GM10847 (cell line): ENCODE measurements around the gene MDFI.

ENCODE experiments used
- POLR2A ChIP-seq: IDR thresholded peaks from 2 replicates; pipeline ENCODE4 v1.6.1; 2011; ENCODE audit not compliant: insufficient read length; ENCODE audit errors: extremely low read depth

MDFI gene

DNA sequence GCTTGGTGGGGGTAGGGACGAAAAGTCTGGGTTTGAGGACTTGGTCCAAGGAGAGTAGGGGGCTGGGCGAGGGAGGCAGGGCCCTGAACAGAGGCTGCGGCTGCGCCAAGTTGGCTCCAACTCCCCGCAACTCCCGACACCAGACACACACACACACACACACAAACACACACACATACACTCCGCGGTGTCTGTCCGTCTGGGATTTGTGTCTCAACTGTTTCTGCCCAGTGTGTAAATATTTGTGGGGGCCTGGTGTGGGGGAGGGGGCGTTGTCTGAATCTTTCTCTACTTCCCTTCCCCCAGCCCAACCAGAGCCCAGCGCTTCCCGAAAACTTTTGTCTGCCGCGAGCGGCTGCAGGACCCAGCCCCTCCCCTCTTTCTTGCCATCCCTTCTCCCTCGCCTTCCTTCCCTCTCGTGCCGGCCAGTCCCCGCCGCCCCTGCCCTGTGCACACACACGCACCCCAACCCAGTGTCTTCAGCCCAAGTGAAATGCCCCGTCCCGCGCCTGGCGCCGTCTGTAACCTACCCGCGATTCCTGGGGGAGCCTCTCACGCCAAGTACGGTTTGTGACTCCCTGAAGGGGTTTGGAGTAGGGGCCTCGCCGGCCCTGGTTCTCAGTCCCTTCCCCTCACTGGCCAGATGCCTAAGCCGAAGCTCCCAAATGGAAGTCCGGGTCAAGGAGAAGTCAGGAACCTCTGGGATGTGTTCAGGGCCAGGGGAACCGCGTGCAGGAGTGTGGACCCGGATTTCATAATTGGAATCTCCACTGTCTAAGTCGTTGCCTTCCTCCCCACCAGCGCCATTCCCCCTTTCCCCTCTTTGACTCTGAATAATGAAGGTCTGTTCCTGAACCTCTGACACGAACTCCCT, 904 bp downstream of the MDFI start:
- TF ChIP-seq POLR2A = no peak

- TF ChIP-seq POLR2A = no peak
Measured at GRCh38 chr6:41639809-41640371, 1.6 kb downstream of the MDFI start.

- TF ChIP-seq POLR2A = no peak
Measured at GRCh38 chr6:41640426-41640825, 2.2 kb downstream of the MDFI start.

DNA sequence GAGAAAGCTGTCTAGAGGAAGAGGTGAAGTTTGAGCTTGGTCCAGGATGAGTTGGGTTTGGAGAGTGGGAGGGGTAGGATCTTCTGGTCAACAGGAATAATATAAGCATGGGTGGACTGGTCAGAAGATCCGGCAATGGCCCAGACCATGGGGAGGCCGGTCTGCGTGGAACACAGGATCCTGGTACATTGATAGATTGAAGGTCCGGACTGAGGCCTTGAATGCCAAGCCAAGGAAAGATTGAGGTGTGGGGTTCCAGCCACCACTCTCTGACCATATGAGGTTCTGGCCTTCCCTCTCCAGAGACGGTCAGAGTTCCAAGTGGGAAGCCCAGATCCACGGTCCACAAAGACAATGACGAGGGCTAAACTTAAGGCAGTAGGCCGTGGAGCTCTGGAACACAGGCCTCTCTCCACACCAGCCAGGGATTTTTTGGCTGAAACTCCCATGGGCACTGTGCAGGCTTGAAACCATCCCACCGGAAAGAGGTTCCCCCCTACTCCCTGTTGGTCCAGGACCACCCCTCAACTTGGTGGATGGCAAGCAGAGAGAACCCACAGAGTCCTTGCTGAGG, 3.2 kb downstream of the MDFI start:
- TF ChIP-seq POLR2A = no peak

- no peak for TF ChIP-seq POLR2A
Measured at GRCh38 chr6:41642090-41642959, 4.1 kb downstream of the MDFI start.

GRCh38 chr6:41642960-41643898, 5.0 kb downstream of the MDFI start:
- no peak for TF ChIP-seq POLR2A

- no peak for TF ChIP-seq POLR2A
Measured at GRCh38 chr6:41643899-41644269, 5.6 kb downstream of the MDFI start.

DNA sequence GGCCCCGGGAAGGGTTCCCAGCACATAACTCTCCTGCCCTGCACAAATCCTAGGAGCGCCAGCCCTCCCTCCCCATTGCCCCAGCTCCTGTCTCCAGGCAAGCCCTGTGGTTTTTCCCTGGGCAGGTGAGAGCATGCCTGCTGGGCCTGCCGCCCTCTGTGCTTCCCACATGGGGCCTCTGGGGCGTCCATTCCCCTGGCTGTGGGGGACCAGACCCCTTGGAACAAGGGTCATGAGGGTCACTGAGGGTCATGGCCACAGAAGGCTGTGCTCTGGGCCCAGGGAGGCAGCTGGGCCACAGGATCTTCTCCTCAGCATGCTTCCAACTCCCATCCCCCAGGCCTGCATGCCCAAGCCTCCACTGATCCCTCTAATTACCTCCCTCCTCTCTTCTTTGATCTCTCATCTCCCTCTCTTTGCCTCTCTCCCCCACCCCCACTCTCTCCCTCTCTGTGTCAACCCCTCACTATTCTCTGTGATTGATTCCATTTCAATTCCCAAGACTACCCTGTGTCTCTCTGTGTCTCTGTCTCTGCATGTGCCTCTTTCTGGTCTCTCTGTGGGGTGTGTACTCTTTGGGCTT, 6.1 kb downstream of the MDFI start:
- no peak for TF ChIP-seq POLR2A

GRCh38 chr6:41645007-41645618, 6.8 kb downstream of the MDFI start:
- no peak for TF ChIP-seq POLR2A

GRCh38 chr6:41646026-41646795, 7.9 kb downstream of the MDFI start:
- TF ChIP-seq POLR2A = no peak

DNA sequence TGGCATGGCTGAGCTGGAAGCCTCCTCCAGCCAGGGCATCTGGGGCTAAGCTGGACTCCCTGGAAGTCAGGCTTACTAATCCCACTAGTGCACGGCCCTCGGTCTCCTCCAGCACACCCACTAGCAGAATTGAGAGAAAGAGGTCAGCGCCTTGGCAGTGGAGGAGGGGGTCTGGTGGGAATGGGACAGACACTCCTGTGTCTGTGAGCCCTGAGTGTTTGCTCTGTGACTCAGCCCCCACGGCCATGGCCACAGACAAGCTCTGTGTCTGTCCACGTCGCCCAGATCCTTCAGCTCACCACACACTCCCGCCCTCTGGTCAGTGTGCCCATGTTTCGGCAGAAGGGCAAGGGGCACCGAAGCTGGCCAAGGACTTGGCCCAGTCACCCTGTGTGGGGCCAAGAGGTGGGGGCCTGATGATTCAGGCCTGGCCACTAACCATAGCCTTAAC, 8.8 kb downstream of the MDFI start:
- no peak for TF ChIP-seq POLR2A

DNA sequence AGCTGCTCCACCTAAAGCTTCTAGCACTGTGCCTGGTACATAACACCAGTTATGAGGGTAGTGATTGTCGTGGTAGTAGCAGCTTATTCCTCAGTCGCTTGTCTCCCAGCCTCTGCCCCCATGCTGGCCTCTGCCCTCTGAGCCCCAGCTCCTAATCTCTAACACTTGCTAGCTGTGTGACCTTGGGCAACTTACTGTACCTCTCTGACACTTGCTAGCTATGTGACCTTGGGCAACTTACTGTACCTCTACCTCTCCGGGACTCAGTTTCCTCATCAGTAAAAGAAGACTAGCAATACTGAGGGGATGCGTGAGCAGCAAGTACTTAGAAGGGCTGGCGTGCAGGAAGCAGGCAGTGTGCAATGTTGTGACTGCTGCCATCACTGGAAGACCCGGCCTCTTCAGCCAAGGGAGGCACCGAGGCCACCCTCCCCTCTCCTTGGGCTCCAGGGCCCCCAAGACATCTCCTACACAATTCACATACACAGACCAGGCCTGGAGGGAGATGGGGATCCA, 9.9 kb downstream of the MDFI start:
- TF ChIP-seq POLR2A = no peak

DNA sequence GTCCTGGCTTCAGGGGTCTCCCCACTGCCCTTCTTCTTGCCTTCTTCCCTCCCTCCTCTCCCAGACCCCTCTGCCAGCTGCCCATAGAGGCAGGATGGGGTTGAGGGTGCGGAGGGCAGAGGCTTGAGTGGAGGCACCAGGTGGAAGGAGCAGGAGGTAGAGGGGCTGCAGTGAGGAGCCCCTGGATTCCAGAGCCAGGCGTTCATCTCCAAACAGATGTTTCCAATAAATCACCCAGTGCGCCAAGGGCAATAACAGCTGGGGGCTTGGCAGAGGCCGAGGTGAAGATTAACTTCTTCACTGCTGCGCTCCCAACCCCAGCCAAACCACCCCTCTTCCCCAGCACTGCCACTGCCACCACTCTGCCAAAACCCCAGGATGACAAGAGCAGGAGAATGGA, 10.7 kb downstream of the MDFI start:
- no peak for TF ChIP-seq POLR2A
